B cell (primary cell): ENCODE results near the gene KIF26B. TPM values are rescaled to one million over a fixed set of nuclear protein-coding genes. Genes with fewer than 3 reads are reported as not detected.

ENCODE experiments used
- ATAC-seq: fragments of 200-7000 bp; cut with Tn5 transposase; one replicate; pipeline ENCODE4 v1.10.0; 2021; ENCODE audit warnings: low read depth, mild to moderate bottlenecking, moderate number of reproducible peaks, moderate library complexity
- CTCF ChIA-PET: fragments of 350-600 bp; sonication (Branson Sonifier 250); formaldehyde crosslinking; loops from one replicate; lab custom pipeline; 2021; ENCODE audit warnings: antibody characterized with exemption, inconsistent platforms; lab: Charles Lee
- POLR2A ChIA-PET: fragments of 350-600 bp; sonication (Branson Sonifier 250); formaldehyde crosslinking; loops from one replicate; lab custom pipeline; 2021; ENCODE audit warnings: antibody characterized with exemption; lab: Charles Lee
- DNase-seq: peaks from one replicate; pipeline ENCODE4 v3.0.0; 2013
- H2AFZ ChIP-seq: 2 replicates; pipeline ENCODE4 v1.6.1; 2012; ENCODE audit warnings: mild to moderate bottlenecking, low read depth, low read length; ENCODE audit not compliant: insufficient read depth, poor library complexity, severe bottlenecking
- H3K27ac ChIP-seq, 2 donors: 1 replicate in 1 of 2; 2 replicates in 1 of 2; pipeline ENCODE4 v1.5.1; 2012 to 2013; ENCODE audit warnings: low read length in 2 of 2, mild to moderate bottlenecking in 2 of 2, moderate library complexity in 1 of 2
- H3K27me3 ChIP-seq, 4 experiments: fragments of 200-600 bp in 1 of 4; sonication (generic) in 1 of 4; replicated peaks in 1 of 4; 1 replicate in 2 of 4; 2 replicates in 2 of 4; pipeline versions ENCODE4 v1.6.1 to v1.7.0; 2013 to 2016; ENCODE audit warnings: low read length in 3 of 4, mild to moderate bottlenecking in 2 of 4, mixed read lengths in 1 of 4, moderate library complexity in 1 of 4; ENCODE audit not compliant: insufficient read depth in 4 of 4, control insufficient read depth in 3 of 4; ENCODE audit errors: control extremely low read depth in 1 of 4
- H3K36me3 ChIP-seq, 2 experiments: replicated peaks in 1 of 2; 1 replicate in 1 of 2; 2 replicates in 1 of 2; pipeline versions ENCODE4 v1.6.1 to v1.7.1; 2013; ENCODE audit warnings: low read length in 1 of 2; ENCODE audit not compliant: insufficient read depth in 2 of 2, control insufficient read depth in 1 of 2; ENCODE audit errors: control extremely low read depth in 1 of 2, extremely low read depth in 1 of 2
- H3K4me1 ChIP-seq, 2 donors: fragments of 200-600 bp in 1 of 2; sonication (generic) in 1 of 2; 1 replicate in 1 of 2; 2 replicates in 1 of 2; pipeline versions ENCODE4 v1.5.1 to v1.6.1; 2013 to 2017; ENCODE audit warnings: low read length in 2 of 2; ENCODE audit not compliant: control insufficient read depth in 2 of 2, insufficient read depth in 2 of 2
- H3K4me2 ChIP-seq: replicated peaks from 2 replicates; pipeline ENCODE3; 2012; ENCODE audit warnings: mild to moderate bottlenecking, low read depth, low read length; ENCODE audit not compliant: poor library complexity, severe bottlenecking
- H3K4me3 ChIP-seq, 5 experiments: fragments of 200-600 bp in 1 of 5; sonication (generic) in 1 of 5; 1 replicate in 3 of 5; 2 replicates in 2 of 5; pipeline versions ENCODE4 v1.5.1 to v1.7.0; 2011 to 2016; ENCODE audit warnings: low read length in 4 of 5, mild to moderate bottlenecking in 4 of 5, low read depth in 2 of 5, control low read depth in 1 of 5, moderate library complexity in 1 of 5; ENCODE audit not compliant: insufficient read depth in 1 of 5; ENCODE audit errors: control extremely low read depth in 1 of 5, extremely low read depth in 1 of 5
- H3K79me2 ChIP-seq: fragments of 200-600 bp; sonication (generic); one replicate; pipeline ENCODE4 v1.6.0; 2016; ENCODE audit warnings: low read length; ENCODE audit not compliant: control insufficient read depth, insufficient read depth
- H3K9ac ChIP-seq: fragments of 200-600 bp; sonication (generic); 2 replicates; pipeline ENCODE4 v1.6.1; 2017; ENCODE audit warnings: mild to moderate bottlenecking, low read length, moderate library complexity
- H3K9me3 ChIP-seq, 3 donors: one replicate each; pipeline versions ENCODE4 v1.6.1 to v1.7.1; 2013; ENCODE audit warnings: low read length in 2 of 3; ENCODE audit not compliant: control insufficient read depth in 2 of 3, insufficient read depth in 1 of 3; ENCODE audit errors: control extremely low read depth in 1 of 3
- H4K20me1 ChIP-seq: 2 replicates; pipeline ENCODE4 v1.6.0; 2012; ENCODE audit warnings: mild to moderate bottlenecking, low read length; ENCODE audit not compliant: insufficient read depth, control insufficient read depth, poor library complexity, severe bottlenecking
- H3K27ac Mint-ChIP-seq: one replicate; pipeline ENCODE4 v1.8.0; 2021; ENCODE audit warnings: mixed read lengths
- H3K27me3 Mint-ChIP-seq: one replicate; pipeline ENCODE4 v1.8.0; 2021; ENCODE audit warnings: mixed read lengths
- H3K4me1 Mint-ChIP-seq: one replicate; pipeline ENCODE4 v1.8.0; 2021; ENCODE audit warnings: mixed read lengths
- H3K4me3 Mint-ChIP-seq: one replicate; pipeline ENCODE4 v1.8.0; 2021; ENCODE audit warnings: mixed read lengths
- H3K9me3 Mint-ChIP-seq: one replicate; pipeline ENCODE4 v1.8.0; 2022; ENCODE audit warnings: mixed read lengths; ENCODE audit not compliant: insufficient read depth
- CTCF ChIP-seq: fragments of 200-600 bp; IDR thresholded peaks from one replicate; pipeline ENCODE4 v1.8.0; 2022; ENCODE audit warnings: antibody characterized with exemption, mild to moderate bottlenecking
- EZH2 ChIP-seq: IDR thresholded peaks from 2 replicates; pipeline ENCODE4 v1.6.1; 2012; ENCODE audit warnings: borderline replicate concordance, low read depth, mild to moderate bottlenecking, moderate library complexity, low read length; ENCODE audit not compliant: insufficient read depth, poor library complexity, severe bottlenecking
- WGBS: methylation state at CpG from one replicate; pipeline ENCODE4 v1.1.5; 2013; ENCODE audit warnings: missing lambda C conversion rate; ENCODE audit not compliant: insufficient coverage; 5-methylcytosine and 5-hydroxymethylcytosine counted together
- intact Hi-C: fragments of 100-400 bp; cut with micrococcal nuclease; formaldehyde crosslinking; loops from one replicate; pipeline ENCODE4 v1.10.0; 2022
- polyA plus RNA-seq: library from polyadenylated mRNA; depleted of rRNA; stranded (reverse); fragments of >200 nt; gene quantifications from 2 replicates; pipeline ENCODE4 v1.2.3, GENCODE V29; 2012
- total RNA-seq, 2 donors: library from RNA; stranded (reverse); fragments of 120-200 nt in 1 of 2; gene quantifications; 1 replicate in 1 of 2; 2 replicates in 1 of 2; pipeline versions ENCODE4 v1.2.3 to v1.2.4, GENCODE V29; 2013 to 2022

Gene KIF26B
- total and polyA plus RNA-seq, 2 donors (not counting 1 experiment from before 2014, with no cell fraction given): 0.62 TPM; not detected in 1

- H3K36me3 ChIP-seq: no peaks in the 10 kb centered on the region
- H4K20me1 ChIP-seq: no peaks in the 10 kb centered on the region
- H2AFZ ChIP-seq: no peak overlapping the region
- WGBS: 91% methylated on average over 6 of the region's 6 CpGs
- H3K27ac ChIP-seq: no peak overlapping the region
- no peak for ATAC-seq
- no peaks in the 10 kb centered on the region for H3K27me3 ChIP-seq
- no peak overlapping the region for H3K4me3 ChIP-seq
- POLR2A ChIA-PET: no interaction called here
- no peak overlapping the region for H3K9ac ChIP-seq
- Mint-ChIP-seq H3K27me3 (no peaks in the 10 kb centered on the region), H3K9me3 (no peaks in the 10 kb centered on the region), H3K4me1 (no peaks in the 10 kb centered on the region), H3K27ac (no peak overlapping the region), H3K4me3 (no peak overlapping the region)
- no peaks in the 10 kb centered on the region for H3K79me2 ChIP-seq
- TF ChIP-seq EZH2 (no peak), CTCF (no peak)
- CTCF ChIA-PET: no interaction called here
- no peaks in the 10 kb centered on the region for H3K9me3 ChIP-seq
- no peak for DNase-seq
- intact Hi-C loops: no loop called here
- no peaks in the 10 kb centered on the region for H3K4me1 ChIP-seq
- no peak overlapping the region for H3K4me2 ChIP-seq
These were observed 502.6 kb downstream of the KIF26B start for GRCh38 chr1:245657371-245657770.

- POLR2A ChIA-PET: no interaction called here
- 100% methylated on average over 1 of the region's 3 CpGs for WGBS
These were observed 508.6 kb downstream of the KIF26B start for GRCh38 chr1:245663373-245663772.

More at GRCh38 chr1:245663373-245663772, 508.6 kb downstream of the KIF26B start:
- no peak overlapping the region for H3K4me2 ChIP-seq
- H3K9me3 ChIP-seq: no peaks in the 10 kb centered on the region
- H3K36me3 ChIP-seq: no peaks in the 10 kb centered on the region
- H4K20me1 ChIP-seq: no peaks in the 10 kb centered on the region
- no peak overlapping the region for H3K27ac ChIP-seq
- no peaks in the 10 kb centered on the region for H3K9me3 Mint-ChIP-seq
- CTCF ChIA-PET: no interaction called here
- no peak overlapping the region for H3K4me3 ChIP-seq
- ATAC-seq (no peak), DNase-seq (no peak)
- no peaks in the 10 kb centered on the region for H3K27me3 Mint-ChIP-seq
- no peaks in the 10 kb centered on the region for H3K4me1 Mint-ChIP-seq
- no peak for TF ChIP-seq EZH2
- TF ChIP-seq CTCF: no peak
- H3K27ac Mint-ChIP-seq: no peak overlapping the region
- H3K79me2 ChIP-seq: no peaks in the 10 kb centered on the region
- no peak overlapping the region for H2AFZ ChIP-seq
- H3K27me3 ChIP-seq: no peaks in the 10 kb centered on the region
- intact Hi-C loops: no loop called here
- H3K4me1 ChIP-seq: no peaks in the 10 kb centered on the region
- no peak overlapping the region for H3K9ac ChIP-seq
- H3K4me3 Mint-ChIP-seq: no peak overlapping the region
